HG02571 (cell line): ENCODE measurements around the gene HOXA4.

ENCODE experiments used
- ATAC-seq: cut with Tn5 transposase; IDR thresholded peaks from one replicate; pipeline ENCODE4 v1.9.1; 2021; ENCODE audit warnings: mild to moderate bottlenecking, moderate library complexity; ENCODE audit not compliant: unreplicated experiment

HOXA4 gene

DNA sequence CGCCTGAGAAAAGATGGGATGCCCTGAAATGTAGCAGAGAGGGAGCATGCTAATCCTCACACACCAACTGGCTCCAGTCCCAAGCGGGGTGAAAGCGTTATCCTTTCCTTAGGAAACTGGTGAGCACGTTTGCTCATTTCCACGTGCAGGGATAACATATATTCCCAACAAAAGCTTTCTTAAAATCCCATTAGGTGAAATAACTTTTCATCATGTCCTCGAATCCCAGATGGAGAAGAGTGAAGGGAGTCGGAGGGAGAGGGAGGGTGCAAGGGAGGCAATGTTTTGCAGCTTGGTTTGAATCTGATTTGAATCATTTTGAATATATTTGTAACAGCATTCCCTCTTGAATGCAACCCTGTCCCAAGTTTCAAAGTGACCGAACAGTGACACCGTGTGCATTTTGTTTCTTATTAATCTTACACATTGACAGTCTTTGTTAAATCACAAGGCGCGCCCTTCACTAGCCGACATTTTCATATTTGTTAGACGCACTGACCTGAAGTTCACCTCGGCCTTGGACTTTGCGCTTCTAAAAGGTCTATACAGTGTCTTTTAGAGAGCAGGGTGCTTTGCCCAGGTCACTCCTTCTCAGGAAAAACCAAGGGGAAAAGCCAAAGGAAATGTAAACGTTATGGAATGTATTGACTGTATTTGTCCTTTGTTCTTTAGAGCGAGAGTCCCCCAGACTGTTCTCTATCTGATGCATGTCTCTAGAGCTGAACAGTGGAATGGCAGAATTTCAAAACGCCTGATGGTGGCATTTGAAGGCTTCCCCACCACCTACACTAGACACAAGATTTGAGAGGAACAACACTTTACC lies 3.1 kb upstream of the HOXA4 start:
- ATAC-seq = no peak

DNA sequence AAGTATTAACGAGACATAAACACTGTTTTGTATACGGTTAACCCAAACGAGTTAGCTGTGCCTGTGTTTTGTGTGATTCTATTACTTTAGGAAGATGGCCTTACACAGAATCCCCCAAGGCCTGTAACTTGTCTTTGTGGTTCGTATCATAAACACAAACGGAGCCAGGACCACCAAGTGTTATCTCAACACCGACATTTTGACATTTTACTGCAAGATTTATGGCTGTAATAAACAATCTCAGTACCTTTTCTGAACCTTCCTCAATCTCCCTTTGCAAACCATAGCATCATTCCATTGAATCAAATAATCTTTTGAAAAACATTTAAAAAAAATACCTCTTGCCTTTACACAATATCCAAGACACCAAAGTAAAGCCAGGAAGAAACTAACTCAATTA lies 2.4 kb upstream of the HOXA4 start:
- no peak for ATAC-seq

DNA sequence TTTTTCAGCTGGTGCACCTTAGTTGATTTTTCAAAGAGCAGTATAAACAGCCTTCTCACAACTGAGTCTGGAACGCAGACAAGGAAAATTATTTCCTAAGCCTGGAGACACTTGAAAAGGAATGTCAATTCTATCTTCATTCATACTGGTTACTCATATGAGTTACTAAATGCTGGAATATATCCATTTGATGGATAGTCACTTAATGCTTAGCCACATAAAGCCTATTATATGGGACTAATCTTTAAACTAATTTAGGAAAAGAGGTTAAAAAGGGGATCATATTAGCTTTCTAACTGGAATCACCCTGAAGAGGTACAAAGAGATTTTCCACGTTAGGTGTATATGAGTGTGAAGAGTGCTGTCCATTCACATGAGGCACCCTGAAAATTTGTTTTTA lies 1.7 kb upstream of the HOXA4 start:
- no peak for ATAC-seq

DNA sequence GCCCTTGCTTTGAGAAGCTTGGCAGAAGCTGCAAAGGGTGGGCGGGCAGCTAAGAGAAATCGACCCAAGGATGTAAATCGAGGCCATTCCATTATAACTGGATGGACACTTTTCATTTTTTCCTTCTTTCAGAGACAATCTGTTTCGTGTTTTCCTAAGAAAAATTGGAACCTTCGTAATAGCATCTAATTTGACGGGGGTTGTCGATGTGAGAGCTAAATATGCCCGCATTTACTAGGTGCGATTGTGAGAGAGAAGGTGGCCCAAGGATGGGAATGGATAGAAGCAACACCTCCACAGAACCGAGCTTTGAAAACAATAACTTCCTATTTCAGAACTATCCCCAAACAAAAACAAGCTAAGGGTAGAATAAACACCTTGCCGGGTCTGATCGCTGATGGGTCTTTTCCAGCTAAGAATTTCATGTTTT lies 848 bp upstream of the HOXA4 start:
- ATAC-seq = no peak

DNA sequence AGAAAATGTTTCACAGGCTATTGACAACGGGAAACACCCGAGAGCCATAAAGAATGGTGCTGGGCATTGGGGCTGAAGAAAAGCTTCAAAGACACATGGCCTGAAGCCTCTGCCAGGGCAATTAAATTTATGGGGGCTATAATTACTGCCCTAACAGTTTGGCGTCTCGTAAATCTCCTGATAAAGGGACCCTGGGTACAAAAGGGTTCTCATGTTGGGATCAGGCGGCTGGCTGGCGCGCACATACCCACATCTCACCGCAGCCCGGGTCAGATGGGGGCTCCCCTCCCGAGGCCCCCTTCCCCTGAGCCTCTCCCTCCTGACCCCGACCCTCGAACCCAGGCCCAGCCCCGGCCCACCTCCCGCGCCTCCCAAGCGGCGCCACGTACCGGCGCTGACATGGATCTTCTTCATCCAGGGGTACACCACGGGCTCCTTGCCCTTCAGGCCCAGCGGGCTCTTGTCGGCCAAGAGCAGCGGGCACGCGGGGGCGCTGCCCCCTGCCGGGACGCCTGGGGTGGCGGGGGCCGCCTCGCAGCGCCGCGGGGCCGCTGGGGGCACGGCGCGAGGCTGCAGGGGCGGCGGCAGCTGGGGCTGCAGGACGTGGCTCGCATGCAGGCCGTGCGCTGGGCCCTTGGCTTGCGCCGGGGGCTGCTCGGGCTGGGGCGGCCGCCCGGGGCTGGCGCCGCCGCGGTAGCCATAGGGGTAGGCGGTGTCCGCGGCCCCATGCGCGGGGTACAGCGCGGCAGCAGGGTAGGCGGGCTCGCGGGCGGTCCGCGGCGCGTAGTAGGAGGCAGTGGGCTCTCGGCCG lies 623 bp downstream of the HOXA4 start:
- no peak for ATAC-seq

DNA sequence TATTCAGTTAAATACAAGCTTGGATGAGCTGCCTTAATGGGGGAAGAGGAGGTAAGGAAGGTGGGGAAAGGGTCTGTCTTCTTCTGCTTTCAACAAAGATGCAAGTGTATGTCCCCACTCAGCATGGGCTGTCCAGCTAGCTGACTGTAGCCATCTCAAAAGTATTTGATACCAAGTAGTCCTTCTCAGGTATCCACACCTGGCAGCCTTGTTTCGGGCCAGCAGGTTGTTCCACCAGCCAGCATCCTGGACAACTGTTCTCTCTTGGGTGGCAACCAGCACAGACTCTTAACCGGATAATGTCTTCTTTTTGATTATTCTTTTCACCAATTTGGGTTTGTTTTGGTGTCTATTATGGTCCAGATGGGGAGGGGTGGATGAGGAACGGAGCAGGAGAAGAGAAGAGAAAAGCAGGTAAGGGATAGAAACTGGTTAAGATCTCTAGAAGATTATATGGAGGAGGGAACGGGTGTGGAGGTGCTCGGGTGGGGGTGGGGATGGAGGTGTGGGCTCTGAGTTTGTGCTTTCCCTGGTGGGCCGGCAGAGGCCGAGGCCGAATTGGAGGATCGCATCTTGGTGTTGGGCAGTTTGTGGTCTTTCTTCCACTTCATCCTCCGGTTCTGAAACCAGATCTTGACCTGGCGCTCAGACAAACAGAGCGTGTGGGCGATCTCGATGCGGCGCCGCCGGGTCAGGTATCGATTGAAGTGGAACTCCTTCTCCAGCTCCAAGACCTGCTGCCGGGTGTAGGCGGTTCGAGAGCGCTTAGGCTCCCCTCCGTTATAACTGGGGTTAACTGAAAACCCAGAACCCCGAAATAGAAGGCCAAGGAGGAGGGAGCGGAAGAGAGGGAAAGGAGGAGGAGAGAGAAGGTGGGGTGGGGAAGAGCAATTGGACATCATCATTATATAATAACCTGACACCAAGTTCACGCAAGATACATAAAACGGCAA lies 1.5 kb downstream of the HOXA4 start:
- no peak for ATAC-seq

DNA sequence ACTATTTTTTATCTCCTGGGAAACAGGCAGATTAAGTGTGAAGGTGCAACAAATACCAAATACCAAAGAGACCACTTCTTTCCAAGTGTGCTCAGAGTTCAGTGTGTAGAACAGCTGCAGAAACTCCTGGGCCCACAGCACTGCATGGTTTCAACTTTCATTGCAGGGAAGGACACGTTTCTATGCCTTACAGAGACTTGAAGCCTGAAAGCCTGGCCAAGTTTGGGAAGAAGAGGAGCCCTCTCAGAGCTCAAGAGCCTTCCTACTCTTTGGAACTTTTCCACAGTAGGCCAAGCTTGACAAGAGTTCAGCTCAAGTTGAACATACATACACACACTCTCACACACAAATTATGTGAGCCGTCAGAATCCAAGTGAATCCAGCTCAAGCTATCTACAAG lies 2.5 kb downstream of the HOXA4 start:
- no peak for ATAC-seq

DNA sequence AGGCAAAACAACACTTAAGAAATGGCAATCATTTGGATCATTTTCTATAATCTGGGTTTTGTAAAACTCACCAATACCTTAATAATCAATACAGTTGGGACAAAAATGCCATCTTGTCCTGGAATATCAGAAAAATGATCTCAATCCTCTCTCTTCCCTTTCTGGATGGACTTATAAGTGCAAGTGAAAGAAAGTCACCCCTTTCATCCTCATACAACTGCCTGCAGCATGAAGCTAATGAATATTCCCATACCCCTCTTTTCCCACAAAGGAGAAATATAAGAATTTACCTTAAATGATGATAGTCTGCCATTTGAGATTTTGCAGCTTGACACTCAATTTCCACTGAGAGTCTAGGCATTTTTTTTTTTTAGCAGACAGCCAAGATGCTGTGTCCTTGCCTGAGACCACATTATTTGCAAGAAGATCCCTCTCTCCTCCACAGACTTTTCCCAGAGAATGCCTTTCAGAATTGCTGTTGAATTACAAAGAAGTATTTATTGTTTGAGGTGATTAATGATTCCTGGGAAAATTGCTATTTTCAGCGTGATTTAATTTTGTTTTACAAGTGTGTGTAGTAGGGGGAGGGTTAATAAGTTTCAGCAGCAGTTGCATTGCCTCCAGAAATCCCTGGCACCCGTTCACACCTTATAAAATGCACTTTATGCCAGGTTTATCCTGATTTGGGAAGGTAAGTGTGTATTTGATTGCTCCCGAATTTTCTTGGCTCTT lies 3.8 kb downstream of the HOXA4 start:
- ATAC-seq = no peak

DNA sequence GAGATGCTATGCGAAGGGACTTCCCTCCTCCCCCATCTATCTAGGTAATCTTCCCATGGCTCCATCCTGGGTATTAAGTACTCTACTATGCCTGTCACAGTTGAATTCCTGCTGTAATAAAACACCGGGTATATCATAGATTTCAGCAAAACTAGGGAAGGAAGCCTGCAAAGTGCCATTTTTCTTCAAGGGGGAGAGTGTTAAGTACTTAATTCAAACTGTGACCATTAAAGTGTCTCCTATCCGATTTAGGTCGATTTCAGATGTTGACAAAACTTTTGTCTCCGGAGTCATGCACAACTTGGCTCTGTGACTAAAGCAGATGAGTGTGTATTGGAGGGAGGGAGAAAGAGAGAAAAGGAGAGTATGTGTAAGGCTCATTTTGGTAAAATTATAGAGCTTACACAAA lies 4.6 kb downstream of the HOXA4 start:
- no peak for ATAC-seq

DNA sequence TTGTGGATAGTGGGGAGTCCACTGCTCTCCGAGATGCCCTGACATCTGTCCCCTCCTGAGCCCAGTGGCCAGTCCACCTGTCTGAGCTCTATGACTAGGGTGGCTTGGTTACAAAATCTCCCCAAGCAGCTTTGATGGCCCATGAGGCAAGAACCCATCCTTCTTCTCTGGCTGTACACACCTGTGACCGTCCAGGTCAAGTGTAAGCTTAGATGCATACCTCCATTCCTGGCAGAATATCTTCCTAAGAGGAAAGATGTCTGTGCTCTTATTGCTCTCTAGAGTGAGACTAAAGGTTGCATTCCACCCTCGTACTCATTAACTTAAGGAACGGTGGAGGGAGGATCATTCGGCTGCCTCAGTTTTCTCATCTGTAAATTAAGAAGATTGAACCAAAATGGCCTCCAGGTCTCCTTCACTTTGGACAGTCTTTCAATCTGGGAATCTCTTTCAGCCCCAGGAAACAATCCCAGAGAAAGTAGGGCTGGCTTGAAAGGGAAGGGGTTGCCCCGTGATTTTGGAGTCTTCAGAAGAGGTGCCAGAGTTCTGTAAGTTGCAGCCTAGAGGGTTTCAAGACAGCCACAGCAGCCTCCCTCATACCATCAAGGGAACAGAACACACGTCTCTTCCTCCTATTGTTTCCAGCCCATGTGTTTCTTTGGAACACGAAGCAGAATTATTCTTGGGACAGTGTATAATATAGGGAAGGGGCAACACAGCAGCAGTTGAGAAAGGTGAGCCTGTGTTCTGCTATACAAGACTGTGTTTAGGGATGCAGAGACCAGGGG lies 5.5 kb downstream of the HOXA4 start:
- ATAC-seq = no peak

DNA sequence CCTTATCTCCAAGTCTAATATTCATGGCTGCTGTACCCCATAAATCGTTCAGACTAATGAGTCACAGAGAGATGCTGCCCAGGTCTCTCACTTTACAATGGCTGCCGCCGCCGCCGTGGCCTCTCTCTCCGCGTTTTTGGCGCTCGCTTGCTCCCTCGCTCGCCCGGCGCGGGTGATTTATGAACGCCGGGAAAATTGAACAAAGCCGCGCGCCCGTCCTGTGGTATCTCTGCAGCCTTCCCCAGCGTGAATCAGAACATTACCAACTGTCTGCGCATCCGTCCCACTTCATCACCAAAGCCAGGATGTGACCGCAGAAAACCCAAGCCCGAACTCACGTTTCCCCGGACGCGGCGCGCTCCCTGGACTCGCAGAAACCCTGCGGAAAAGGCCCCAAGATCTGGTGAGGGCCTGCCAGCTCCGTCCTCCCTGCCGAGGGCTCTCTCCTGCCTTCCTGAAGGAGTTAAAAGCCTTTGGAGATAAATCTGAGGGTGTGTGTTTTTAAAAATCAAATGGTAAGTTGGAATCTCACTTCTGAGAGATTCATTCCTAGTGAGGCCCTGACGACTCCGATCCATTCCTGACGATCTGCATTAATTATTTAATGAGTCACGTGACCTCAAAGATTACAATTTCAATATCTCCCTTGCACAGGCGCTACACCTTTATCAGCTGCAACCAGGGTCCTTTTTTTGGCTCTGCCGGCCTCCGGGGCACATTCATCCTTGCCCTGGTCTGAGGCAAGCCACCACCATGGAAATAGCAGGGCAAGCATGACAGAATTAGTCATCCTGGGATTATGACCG lies 6.3 kb downstream of the HOXA4 start:
- ATAC-seq = no peak

DNA sequence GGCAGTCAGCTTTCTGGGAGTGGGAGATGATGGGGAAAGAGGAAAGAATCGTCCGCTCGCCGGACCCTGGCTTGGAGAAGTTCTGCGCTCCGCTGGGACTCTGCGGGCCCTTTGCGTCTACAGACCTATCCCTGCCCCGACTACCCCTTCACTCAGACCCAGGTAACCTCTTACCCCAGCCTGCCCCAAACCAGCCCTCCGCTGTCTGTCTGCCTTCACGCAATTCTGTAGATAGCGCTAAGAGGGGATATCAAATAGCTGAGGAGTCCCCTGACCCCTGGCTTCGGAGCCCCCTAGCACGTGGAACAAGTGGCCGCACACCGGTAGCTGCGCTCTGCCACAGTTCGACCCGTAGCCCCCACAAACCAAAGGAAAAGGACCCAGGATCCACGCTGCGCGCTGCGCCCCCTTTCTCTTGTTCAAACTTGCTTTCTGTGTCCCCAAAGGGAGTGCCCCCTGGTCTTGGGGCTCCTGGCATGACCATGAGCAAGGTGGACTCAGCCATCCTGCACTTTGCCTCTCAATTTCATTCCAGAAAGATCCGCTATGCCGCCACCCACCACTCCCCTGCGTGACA lies 7.0 kb downstream of the HOXA4 start:
- no peak for ATAC-seq

DNA sequence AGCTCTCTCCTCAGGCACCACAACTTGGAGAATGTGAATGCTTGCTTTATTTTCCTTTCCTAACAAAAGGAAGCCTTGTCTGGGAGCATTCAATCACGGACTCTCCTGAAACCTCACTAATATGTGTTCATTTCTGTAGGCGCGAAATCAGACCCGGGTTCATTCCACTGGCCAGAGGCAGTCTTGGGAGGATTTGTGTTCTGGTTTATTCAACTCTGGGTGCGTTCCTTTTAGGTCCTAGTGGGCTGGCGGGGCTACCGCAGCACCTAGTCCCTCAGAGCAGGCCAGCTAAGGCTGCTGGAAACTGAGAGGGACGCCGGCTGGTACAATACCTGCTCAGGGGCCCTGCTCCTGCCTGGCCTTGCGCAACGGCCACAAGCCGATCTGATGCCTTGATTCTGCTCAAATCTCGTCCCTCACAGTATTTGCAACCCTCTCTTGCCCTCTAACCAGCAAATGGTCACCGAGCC lies 7.5 kb downstream of the HOXA4 start:
- ATAC-seq = no peak

DNA sequence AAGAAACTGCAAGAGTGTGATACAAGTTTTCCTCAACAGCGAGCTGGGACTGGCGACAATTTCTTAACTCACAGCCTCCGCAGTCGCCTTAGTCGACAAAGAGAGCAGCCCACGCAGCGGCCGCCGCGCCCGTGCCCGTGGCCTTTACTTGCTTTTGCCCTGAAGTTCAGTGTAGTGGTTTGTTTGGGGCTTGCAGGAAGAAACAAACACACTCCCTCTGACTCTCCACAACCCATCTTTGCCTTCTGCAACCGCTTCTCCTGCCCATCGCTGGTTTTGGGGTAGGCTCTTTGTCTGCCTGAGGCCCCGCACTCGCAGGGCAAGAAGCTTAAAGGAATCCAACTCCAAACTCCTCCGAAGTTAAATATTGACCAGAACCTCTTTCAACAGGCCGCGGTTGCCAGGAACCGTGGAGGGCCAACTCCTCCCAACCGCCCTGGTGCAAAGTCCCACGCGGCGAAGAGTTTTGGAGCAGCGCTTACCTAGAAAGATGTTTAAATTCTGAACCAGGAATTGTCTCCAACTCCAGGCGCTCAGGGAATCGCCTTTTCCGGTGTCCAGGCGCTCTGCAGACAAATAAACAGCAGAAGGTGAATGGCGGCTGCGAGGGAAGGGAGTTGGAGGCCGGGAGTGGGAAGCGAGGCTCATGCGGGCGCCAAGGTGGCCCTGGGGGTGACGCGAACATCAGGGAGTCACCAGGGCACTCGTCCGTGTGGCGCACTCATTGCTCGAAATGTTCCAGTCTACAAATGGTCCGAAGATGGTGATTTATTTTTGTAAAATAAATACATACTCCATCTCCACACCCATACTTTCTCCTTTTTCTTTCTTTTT lies 8.3 kb downstream of the HOXA4 start:
- ATAC-seq = no peak

DNA sequence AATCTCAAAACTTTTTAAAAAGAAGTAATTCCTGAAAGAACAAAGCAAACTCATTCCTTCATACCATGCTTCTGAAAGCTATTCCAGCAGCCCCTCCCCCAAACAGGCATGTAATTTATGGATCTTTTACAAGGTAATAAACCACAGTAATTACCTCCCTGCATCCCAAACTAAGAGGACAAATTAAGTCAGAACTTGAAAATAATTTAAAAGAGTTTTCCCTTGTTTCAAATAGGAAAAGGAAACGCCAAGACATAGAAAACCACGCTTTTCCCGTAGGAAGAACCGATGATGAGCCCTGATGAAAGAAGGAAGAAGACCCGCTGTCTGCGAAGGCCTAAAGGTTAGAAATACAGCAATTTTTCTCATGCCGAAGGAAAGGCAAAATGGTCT lies 8.9 kb downstream of the HOXA4 start:
- no peak for ATAC-seq

DNA sequence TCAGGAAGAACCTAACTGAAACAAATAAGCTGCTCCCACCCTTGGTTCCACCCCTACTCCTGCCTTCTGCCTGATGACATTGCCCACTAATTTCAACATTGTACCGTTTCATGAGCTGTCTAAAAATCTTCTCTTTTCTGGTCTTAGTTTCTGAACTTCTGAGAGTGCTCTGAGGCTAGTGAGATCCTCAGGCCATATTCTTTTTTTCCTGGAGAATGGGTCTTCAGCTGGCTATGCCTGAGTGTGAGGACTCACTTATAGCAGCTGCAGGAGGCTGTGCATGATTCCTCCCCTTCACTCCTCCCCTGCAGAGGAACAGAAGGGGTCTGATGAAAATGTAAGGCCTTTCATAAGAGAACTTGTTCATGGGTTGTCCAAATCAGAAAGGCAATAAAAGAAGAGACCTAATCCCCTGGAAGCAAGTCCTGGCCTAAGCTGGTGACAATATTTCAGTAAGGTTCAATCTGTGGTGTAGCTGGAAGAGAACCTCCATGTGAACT lies 11.1 kb downstream of the HOXA4 start:
- no peak for ATAC-seq

DNA sequence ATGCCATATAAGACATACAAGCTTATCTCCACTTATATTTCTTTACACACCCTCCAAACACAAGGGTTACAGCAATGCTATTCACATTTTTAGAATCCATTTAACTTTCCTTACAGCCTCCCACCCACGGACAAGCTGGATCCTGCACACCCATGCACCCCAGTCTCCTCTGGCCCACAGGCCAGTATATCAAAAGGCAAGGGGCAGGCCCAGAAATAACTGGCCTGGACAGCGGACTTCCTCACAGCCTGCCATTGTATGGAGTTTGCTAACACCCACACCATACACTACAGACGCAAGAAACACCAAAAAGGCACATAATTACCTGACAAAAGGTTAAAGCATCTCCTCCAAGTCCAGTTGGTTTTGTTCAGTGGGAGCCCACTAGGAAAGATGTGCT lies 12.0 kb downstream of the HOXA4 start:
- ATAC-seq = no peak
